Coronary artery (tissue), 2 donors: ENCODE results near the gene GNB5.

Experiments used
- DNase-seq: peaks from one replicate; pipeline ENCODE4 v3.0.0-alpha.2; 2017; ENCODE audit warnings: low spot score
- H3K27ac ChIP-seq, 2 donors: fragments of 200-600 bp; sonication (generic); one replicate each; pipeline ENCODE4 v1.5.1; 2016 to 2019
- H3K4me3 ChIP-seq: fragments of 200-600 bp; sonication (generic); 2 replicates; pipeline ENCODE4 v1.5.1; 2016; ENCODE audit warnings: mild to moderate bottlenecking, moderate library complexity
- CTCF ChIP-seq: fragments of 200-600 bp; sonication (generic); IDR thresholded peaks from one replicate; pipeline ENCODE4 v1.5.1; 2019; ENCODE audit warnings: antibody characterized with exemption

Gene GNB5

GRCh38 chr15:52104532-52105004 lies 86.6 kb downstream of the GNB5 start:
- no peak overlapping the region for H3K27ac ChIP-seq
- no peak for TF ChIP-seq CTCF
- no peak overlapping the region for H3K4me3 ChIP-seq
- no peak for DNase-seq

GRCh38 chr15:52103217-52104207 lies 87.7 kb downstream of the GNB5 start:
- no peak for DNase-seq
- Histone ChIP-seq H3K4me3 (no peak overlapping the region), H3K27ac (no peak overlapping the region)
- no peak for TF ChIP-seq CTCF

- no peak for TF ChIP-seq CTCF
- Histone ChIP-seq H3K4me3 (no peak overlapping the region), H3K27ac (no peak overlapping the region)
- DNase-seq = no peak
Measured at GRCh38 chr15:52102463-52102862, 88.7 kb downstream of the GNB5 start.

GRCh38 chr15:52101542-52102323 lies 89.5 kb downstream of the GNB5 start:
- H3K27ac ChIP-seq = no peak overlapping the region
- TF ChIP-seq CTCF = no peak
- no peak for DNase-seq
- no peak overlapping the region for H3K4me3 ChIP-seq

- no peak for TF ChIP-seq CTCF
- DNase-seq = no peak
- H3K27ac ChIP-seq = no peak overlapping the region
Measured at GRCh38 chr15:52100807-52101442, 90.3 kb downstream of the GNB5 start.

GRCh38 chr15:52099651-52100272 lies 91.4 kb downstream of the GNB5 start:
- no peak for TF ChIP-seq CTCF
- H3K4me3 ChIP-seq = no peak overlapping the region
- no peak overlapping the region for H3K27ac ChIP-seq
- DNase-seq = no peak

More at GRCh38 chr15:52100807-52101442, 90.3 kb downstream of the GNB5 start:
- H3K4me3 ChIP-seq = no peak overlapping the region
